PC-3 (cell line): ENCODE measurements around the gene TTLL7. TPM values are rescaled to one million over a fixed set of nuclear protein-coding genes. Genes with fewer than 3 reads are reported as not detected.

Source experiments
- ATAC-seq: fragments of 200-7000 bp; cut with Tn5 transposase; 2 replicates; pipeline ENCODE4 v1.9.1; 2020; ENCODE audit warnings: mild to moderate bottlenecking, moderate library complexity
- BruUV-seq: library from RNA; stranded (reverse); fragments of 400-500 nt; replicated peaks from 2 replicates; lab custom pipeline; 2021; lab: Mats Ljungman, UMichigan
- CTCF ChIA-PET: fragments of 300-600 bp; sonication (Branson Sonifier 250); formaldehyde crosslinking; loops from one replicate; lab custom pipeline; 2022; ENCODE audit warnings: antibody characterized with exemption; lab: Charles Lee
- POLR2A ChIA-PET: fragments of 300-600 bp; sonication (Branson Sonifier 250); formaldehyde crosslinking; loops from one replicate; lab custom pipeline; 2022; ENCODE audit warnings: antibody characterized with exemption; ENCODE audit not compliant: unreplicated experiment; lab: Charles Lee
- DNase-seq: peaks from one replicate; pipeline ENCODE4 v3.0.0-alpha.2; 2015
- H2AFZ ChIP-seq: fragments of 300-600 bp; sonication (generic); 2 replicates; pipeline ENCODE4 v1.6.0; 2016; ENCODE audit warnings: antibody characterized with exemption, low read length
- H3F3A ChIP-seq: fragments of 300-600 bp; sonication (generic); one replicate; pipeline ENCODE4 v1.6.0; 2017; ENCODE audit warnings: antibody characterized with exemption, low read length, control low read depth, mild to moderate bottlenecking; ENCODE audit not compliant: unreplicated experiment
- H3K27ac ChIP-seq: fragments of 300-600 bp; sonication (generic); 2 replicates; pipeline ENCODE4 v1.5.1; 2016; ENCODE audit warnings: mild to moderate bottlenecking, low read length
- H3K27me3 ChIP-seq: fragments of 300-600 bp; sonication (generic); 2 replicates; pipeline ENCODE4 v1.6.1; 2016; ENCODE audit warnings: low read length, mixed read lengths
- H3K36me3 ChIP-seq: fragments of 300-600 bp; sonication (generic); 2 replicates; pipeline ENCODE4 v1.6.1; 2016; ENCODE audit warnings: low read depth, mixed run types, low read length, mixed read lengths
- H3K4me1 ChIP-seq: fragments of 300-600 bp; sonication (generic); 2 replicates; pipeline ENCODE4 v1.5.1; 2016; ENCODE audit warnings: low read length; ENCODE audit not compliant: insufficient read depth
- H3K4me2 ChIP-seq: fragments of 300-600 bp; sonication (generic); 2 replicates; pipeline ENCODE4 v1.6.0; 2016; ENCODE audit warnings: low read length
- H3K4me3 ChIP-seq: fragments of 300-600 bp; sonication (generic); 2 replicates; pipeline ENCODE4 v1.5.1; 2016; ENCODE audit warnings: mild to moderate bottlenecking, low read length, mixed read lengths
- H3K79me2 ChIP-seq: fragments of 300-600 bp; sonication (generic); 2 replicates; pipeline ENCODE4 v1.6.1; 2017; ENCODE audit warnings: low read length, mixed read lengths
- H3K9ac ChIP-seq: fragments of 300-600 bp; sonication (generic); 2 replicates; pipeline ENCODE4 v1.6.0; 2016; ENCODE audit warnings: mild to moderate bottlenecking, low read length
- H3K9me2 ChIP-seq: fragments of 300-600 bp; sonication (generic); replicated peaks from 2 replicates; pipeline ENCODE4 v1.6.1; 2016; ENCODE audit warnings: mixed run types, low read length, mixed read lengths
- H3K9me3 ChIP-seq: fragments of 300-600 bp; sonication (generic); 2 replicates; pipeline ENCODE4 v1.6.1; 2016; ENCODE audit warnings: low read length, mixed read lengths
- H4K20me1 ChIP-seq: fragments of 300-600 bp; sonication (generic); 2 replicates; pipeline ENCODE4 v1.6.1; 2016; ENCODE audit warnings: low read length, mixed read lengths
- CTCF ChIP-seq: fragments of 300-600 bp; sonication (generic); conservative IDR thresholded peaks from 2 replicates; pipeline ENCODE4 v1.5.1; 2017; ENCODE audit warnings: antibody characterized with exemption, low read depth, mild to moderate bottlenecking, low read length
- EZH2 ChIP-seq: fragments of 300-600 bp; sonication (generic); IDR thresholded peaks from one replicate; pipeline ENCODE4 v1.6.1; 2017; ENCODE audit warnings: antibody characterized with exemption, mild to moderate bottlenecking, low read length; ENCODE audit not compliant: unreplicated experiment
- EZH2phosphoT487 ChIP-seq: fragments of 300-600 bp; sonication (generic); IDR thresholded peaks from 2 replicates; pipeline ENCODE4 v1.6.1; 2018; ENCODE audit warnings: mild to moderate bottlenecking, antibody characterized with exemption, low read length, borderline replicate concordance
- intact Hi-C: fragments of 100-400 bp; cut with micrococcal nuclease; formaldehyde crosslinking; loops from 2 replicates; pipeline ENCODE4 v1.9.0; 2023
- total RNA-seq: library from RNA; depleted of rRNA; stranded (reverse); fragments of >200 nt; gene quantifications from 2 replicates; pipeline ENCODE4 v1.2.3, GENCODE V29; 2014

Gene TTLL7
- total RNA-seq, 1 experiment from 2014 or later = 3.8 TPM

GRCh38 chr1:83905315-83905907 is 93.5 kb downstream of the TTLL7 start:
- DNase-seq (peak; percentile 51), ATAC-seq (no peak)
- no peak for TF ChIP-seq EZH2phosphoT487
- peak; percentile 45 for TF ChIP-seq CTCF
- no peak for TF ChIP-seq EZH2
- Histone ChIP-seq H3K27me3 (no peaks in the 10 kb centered on the region), H3K27ac (no peak overlapping the region), H3K9me2 (no peaks in the 10 kb centered on the region), H2AFZ (no peak overlapping the region), H3K36me3 (no peaks in the 10 kb centered on the region), H4K20me1 (peaks cover 5% of the 10 kb centered on the region; the same call in 1 of the 2 replicates), H3K9me3 (no peaks in the 10 kb centered on the region), H3K79me2 (no peaks in the 10 kb centered on the region), H3K4me2 (no peak overlapping the region), H3K9ac (no peak overlapping the region), H3K4me3 (no peak overlapping the region), H3F3A (no peaks in the 10 kb centered on the region), H3K4me1 (peaks cover 21% of the 10 kb centered on the region)
- POLR2A ChIA-PET = no interaction called here
- CTCF ChIA-PET = interaction anchor here (0.6 kb wide), 1 partner anchor 726 kb away, joined by 4 read pairs; no protein-coding TSS in a partner anchor
- no TSS peak for BruUV-seq
- intact Hi-C loops = loop anchor here (1.0 to 10.0 kb wide), 3 partner anchors 217 to 869 kb away; no protein-coding TSS in a partner anchor

GRCh38 chr1:83901547-83902155 is 97.3 kb downstream of the TTLL7 start:
- no peaks in the 10 kb centered on the region for H3K9me3 ChIP-seq

More at GRCh38 chr1:83901547-83902155, 97.3 kb downstream of the TTLL7 start:
- Histone ChIP-seq H3K27me3 (no peaks in the 10 kb centered on the region), H2AFZ (no peak overlapping the region), H3K4me1 (peaks cover 27% of the 10 kb centered on the region), H3K36me3 (no peaks in the 10 kb centered on the region), H3K27ac (peak overlapping the region; percentile 46; the same call in 1 of the 2 replicates), H3K9me2 (no peaks in the 10 kb centered on the region), H3K79me2 (no peaks in the 10 kb centered on the region), H3F3A (no peaks in the 10 kb centered on the region), H4K20me1 (peaks cover 5% of the 10 kb centered on the region; the same call in 1 of the 2 replicates), H3K9ac (no peak overlapping the region), H3K4me2 (peak overlapping the region; percentile 71), H3K4me3 (0 out of 2 replicates have a peak overlapping the region, but pooled peaks have one; percentile 10)
- intact Hi-C loops = loop anchor here (2.0 to 10.0 kb wide), 3 partner anchors 19 to 873 kb away; no protein-coding TSS in a partner anchor
- ATAC-seq (peak; percentile 98), DNase-seq (peak; percentile 97)
- ChIA-PET POLR2A (interaction anchor here (0.7 kb wide), 1 partner anchor 400 kb away, joined by 3 read pairs; no protein-coding TSS in a partner anchor), CTCF (interaction anchor here (0.5 to 0.9 kb wide), 2 partner anchors 172 to 240 kb away, joined by 3 to 7 read pairs; no protein-coding TSS in a partner anchor)
- no TSS peak for BruUV-seq
- TF ChIP-seq EZH2 = no peak
- no peak for TF ChIP-seq CTCF
- TF ChIP-seq EZH2phosphoT487 = no peak
